GM23338 (cell line): Measurements from ENCODE around the gene DNAJC11. TPM values are rescaled to one million over a fixed set of nuclear protein-coding genes. Genes with fewer than 3 reads are reported as not detected.

Experiments used
- ATAC-seq: fragments of 200-7000 bp; cut with Tn5 transposase; 3 replicates; pipeline ENCODE4 v1.9.1; 2020
- DNase-seq: peaks from one replicate; pipeline ENCODE4 v3.0.0-alpha.2; 2015; ENCODE audit warnings: low spot score
- H2AFZ ChIP-seq: fragments of 200-600 bp; sonication (generic); 2 replicates; pipeline ENCODE4 v1.8.0; 2016; ENCODE audit warnings: antibody characterized with exemption, mild to moderate bottlenecking, moderate library complexity
- H3F3A ChIP-seq: fragments of 200-600 bp; sonication (generic); replicated peaks from 2 replicates; pipeline ENCODE4 v1.8.0; 2017; ENCODE audit warnings: antibody characterized with exemption, mixed run types, low read depth
- H3K27ac ChIP-seq: fragments of 200-600 bp; sonication (generic); 2 replicates; pipeline ENCODE4 v1.6.1; 2016; ENCODE audit warnings: low read depth
- H3K27me3 ChIP-seq: fragments of 200-600 bp; sonication (generic); 2 replicates; pipeline ENCODE4 v1.8.0; 2016; ENCODE audit warnings: mild to moderate bottlenecking, mixed run types, moderate library complexity; ENCODE audit not compliant: insufficient read depth
- H3K36me3 ChIP-seq: fragments of 200-600 bp; sonication (generic); 2 replicates; pipeline ENCODE4 v1.8.0; 2016; ENCODE audit warnings: mild to moderate bottlenecking; ENCODE audit not compliant: insufficient read depth
- H3K4me1 ChIP-seq: fragments of 200-600 bp; sonication (generic); 2 replicates; pipeline ENCODE4 v1.8.0; 2016; ENCODE audit warnings: mild to moderate bottlenecking, moderate library complexity; ENCODE audit not compliant: insufficient read depth
- H3K4me2 ChIP-seq: fragments of 200-600 bp; sonication (generic); 2 replicates; pipeline ENCODE4 v1.7.1; 2017; ENCODE audit warnings: mixed run types
- H3K4me3 ChIP-seq: fragments of 200-600 bp; sonication (generic); 2 replicates; pipeline ENCODE4 v1.6.1; 2016; ENCODE audit warnings: mixed run types
- H3K79me2 ChIP-seq: fragments of 200-600 bp; sonication (generic); replicated peaks from 2 replicates; pipeline ENCODE4 v1.8.0; 2017; ENCODE audit warnings: mild to moderate bottlenecking; ENCODE audit not compliant: insufficient read depth
- H3K9me2 ChIP-seq: fragments of 200-600 bp; sonication (generic); 2 replicates; pipeline ENCODE4 v1.8.0; 2017; ENCODE audit not compliant: insufficient read depth
- H4K20me1 ChIP-seq: fragments of 200-600 bp; sonication (generic); replicated peaks from 2 replicates; pipeline ENCODE4 v1.8.0; 2017; ENCODE audit warnings: mild to moderate bottlenecking; ENCODE audit not compliant: insufficient read depth
- H3K27ac Mint-ChIP-seq: 2 replicates; pipeline ENCODE4 v1.8.0; 2020; ENCODE audit warnings: inconsistent platforms, mild to moderate bottlenecking, moderate library complexity, mixed read lengths
- H3K27me3 Mint-ChIP-seq: 3 replicates; pipeline ENCODE4 v1.8.0; 2022; ENCODE audit warnings: low read depth, mild to moderate bottlenecking, moderate library complexity, mixed read lengths, inconsistent platforms; ENCODE audit not compliant: insufficient read depth, poor library complexity
- H3K36me3 Mint-ChIP-seq: 3 replicates; pipeline ENCODE4 v1.8.0; 2021; ENCODE audit warnings: low read depth, mild to moderate bottlenecking, inconsistent platforms, moderate library complexity, mixed read lengths
- H3K4me1 Mint-ChIP-seq: 3 replicates; pipeline ENCODE4 v1.8.0; 2020; ENCODE audit warnings: mild to moderate bottlenecking, inconsistent platforms, mixed read lengths
- H3K4me3 Mint-ChIP-seq: 3 replicates; pipeline ENCODE4 v1.8.0; 2021; ENCODE audit warnings: moderate library complexity, mild to moderate bottlenecking, inconsistent platforms, mixed read lengths
- H3K9me3 Mint-ChIP-seq: 3 replicates; pipeline ENCODE4 v1.8.0; 2020; ENCODE audit warnings: moderate library complexity, mild to moderate bottlenecking, inconsistent platforms, mixed read lengths
- JUNB ChIP-seq: IDR thresholded peaks from one replicate; pipeline ENCODE4 v1.6.1; 2016; ENCODE audit warnings: antibody characterized with exemption; ENCODE audit not compliant: unreplicated experiment
- NANOG ChIP-seq: IDR thresholded peaks from 2 replicates; pipeline ENCODE4 v1.6.1; 2016; ENCODE audit warnings: antibody characterized with exemption, borderline replicate concordance
- STAT1 ChIP-seq: IDR thresholded peaks from one replicate; pipeline ENCODE4 v1.6.1; 2016; ENCODE audit warnings: antibody characterized with exemption; ENCODE audit not compliant: unreplicated experiment
- polyA plus RNA-seq: library from polyadenylated mRNA; unstranded; fragments of >200 nt; fragmentation: Nextera tagmentation; extraction: Ambion mirVana; gene quantifications from 2 replicates; pipeline ENCODE4 v1.2.1, GENCODE V29; 2016
- total RNA-seq: library from RNA; depleted of rRNA; stranded (reverse); fragments of >200 nt; shearing (Covaris generic); gene quantifications from 2 replicates; pipeline ENCODE4 v1.2.3, GENCODE V29; 2014
- TF ChIP-seq, protein P1 (sequence below): fragments of 250-450 bp; sonication (Bioruptor Pico); IDR thresholded peaks from 2 replicates; pipeline ENCODE4 v1.5.0; 2020; ENCODE audit warnings: mild to moderate bottlenecking, moderate library complexity

Gene DNAJC11
- total and polyA plus RNA-seq, 2 experiments from 2014 or later = 48.4 to 67.2 TPM

DNA sequence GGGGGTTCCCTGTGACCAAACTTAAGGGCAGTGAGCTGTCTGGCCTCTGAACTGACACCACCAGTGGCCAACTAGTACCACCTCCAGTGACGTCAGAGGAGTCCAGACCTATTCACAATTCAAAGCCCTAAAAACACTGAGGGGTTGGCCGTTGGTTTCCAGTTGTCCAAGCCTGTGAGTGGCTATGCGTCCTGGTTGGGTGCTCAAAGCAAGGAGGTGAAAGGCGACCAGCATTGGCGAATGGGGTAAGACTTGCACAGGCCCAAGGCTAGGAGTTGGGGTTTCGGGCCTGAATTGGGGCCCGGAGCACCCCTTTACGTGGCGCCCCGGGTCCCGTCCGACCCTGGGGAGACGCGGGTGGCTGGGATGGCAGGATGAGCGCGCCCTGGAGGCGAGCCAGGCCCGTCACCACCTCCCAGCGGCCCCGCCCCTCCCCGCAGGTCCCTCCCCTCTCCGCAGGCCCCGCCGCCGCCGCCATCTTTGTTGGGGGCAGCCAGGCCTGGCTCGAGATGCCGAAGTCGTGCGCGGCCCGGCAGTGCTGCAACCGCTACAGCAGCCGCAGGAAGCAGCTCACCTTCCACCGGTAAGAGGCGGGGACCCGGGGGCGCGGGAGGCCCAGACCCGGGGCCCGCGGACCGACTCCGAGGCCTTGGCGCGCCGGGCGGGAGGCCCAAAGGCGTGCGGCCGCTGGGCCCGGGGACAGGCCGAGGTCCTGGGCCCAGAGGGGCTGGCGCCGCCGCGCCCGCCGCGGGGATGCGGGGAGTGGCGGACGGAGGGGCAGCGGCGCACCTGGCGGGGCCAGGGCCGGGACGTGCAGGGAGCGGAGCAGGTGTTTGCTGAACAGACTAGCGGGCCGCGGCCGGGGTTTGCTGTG, 76.7 kb downstream of the DNAJC11 start, which contains the start of gene THAP3 (continued):
- TF ChIP-seq, protein P1, sequence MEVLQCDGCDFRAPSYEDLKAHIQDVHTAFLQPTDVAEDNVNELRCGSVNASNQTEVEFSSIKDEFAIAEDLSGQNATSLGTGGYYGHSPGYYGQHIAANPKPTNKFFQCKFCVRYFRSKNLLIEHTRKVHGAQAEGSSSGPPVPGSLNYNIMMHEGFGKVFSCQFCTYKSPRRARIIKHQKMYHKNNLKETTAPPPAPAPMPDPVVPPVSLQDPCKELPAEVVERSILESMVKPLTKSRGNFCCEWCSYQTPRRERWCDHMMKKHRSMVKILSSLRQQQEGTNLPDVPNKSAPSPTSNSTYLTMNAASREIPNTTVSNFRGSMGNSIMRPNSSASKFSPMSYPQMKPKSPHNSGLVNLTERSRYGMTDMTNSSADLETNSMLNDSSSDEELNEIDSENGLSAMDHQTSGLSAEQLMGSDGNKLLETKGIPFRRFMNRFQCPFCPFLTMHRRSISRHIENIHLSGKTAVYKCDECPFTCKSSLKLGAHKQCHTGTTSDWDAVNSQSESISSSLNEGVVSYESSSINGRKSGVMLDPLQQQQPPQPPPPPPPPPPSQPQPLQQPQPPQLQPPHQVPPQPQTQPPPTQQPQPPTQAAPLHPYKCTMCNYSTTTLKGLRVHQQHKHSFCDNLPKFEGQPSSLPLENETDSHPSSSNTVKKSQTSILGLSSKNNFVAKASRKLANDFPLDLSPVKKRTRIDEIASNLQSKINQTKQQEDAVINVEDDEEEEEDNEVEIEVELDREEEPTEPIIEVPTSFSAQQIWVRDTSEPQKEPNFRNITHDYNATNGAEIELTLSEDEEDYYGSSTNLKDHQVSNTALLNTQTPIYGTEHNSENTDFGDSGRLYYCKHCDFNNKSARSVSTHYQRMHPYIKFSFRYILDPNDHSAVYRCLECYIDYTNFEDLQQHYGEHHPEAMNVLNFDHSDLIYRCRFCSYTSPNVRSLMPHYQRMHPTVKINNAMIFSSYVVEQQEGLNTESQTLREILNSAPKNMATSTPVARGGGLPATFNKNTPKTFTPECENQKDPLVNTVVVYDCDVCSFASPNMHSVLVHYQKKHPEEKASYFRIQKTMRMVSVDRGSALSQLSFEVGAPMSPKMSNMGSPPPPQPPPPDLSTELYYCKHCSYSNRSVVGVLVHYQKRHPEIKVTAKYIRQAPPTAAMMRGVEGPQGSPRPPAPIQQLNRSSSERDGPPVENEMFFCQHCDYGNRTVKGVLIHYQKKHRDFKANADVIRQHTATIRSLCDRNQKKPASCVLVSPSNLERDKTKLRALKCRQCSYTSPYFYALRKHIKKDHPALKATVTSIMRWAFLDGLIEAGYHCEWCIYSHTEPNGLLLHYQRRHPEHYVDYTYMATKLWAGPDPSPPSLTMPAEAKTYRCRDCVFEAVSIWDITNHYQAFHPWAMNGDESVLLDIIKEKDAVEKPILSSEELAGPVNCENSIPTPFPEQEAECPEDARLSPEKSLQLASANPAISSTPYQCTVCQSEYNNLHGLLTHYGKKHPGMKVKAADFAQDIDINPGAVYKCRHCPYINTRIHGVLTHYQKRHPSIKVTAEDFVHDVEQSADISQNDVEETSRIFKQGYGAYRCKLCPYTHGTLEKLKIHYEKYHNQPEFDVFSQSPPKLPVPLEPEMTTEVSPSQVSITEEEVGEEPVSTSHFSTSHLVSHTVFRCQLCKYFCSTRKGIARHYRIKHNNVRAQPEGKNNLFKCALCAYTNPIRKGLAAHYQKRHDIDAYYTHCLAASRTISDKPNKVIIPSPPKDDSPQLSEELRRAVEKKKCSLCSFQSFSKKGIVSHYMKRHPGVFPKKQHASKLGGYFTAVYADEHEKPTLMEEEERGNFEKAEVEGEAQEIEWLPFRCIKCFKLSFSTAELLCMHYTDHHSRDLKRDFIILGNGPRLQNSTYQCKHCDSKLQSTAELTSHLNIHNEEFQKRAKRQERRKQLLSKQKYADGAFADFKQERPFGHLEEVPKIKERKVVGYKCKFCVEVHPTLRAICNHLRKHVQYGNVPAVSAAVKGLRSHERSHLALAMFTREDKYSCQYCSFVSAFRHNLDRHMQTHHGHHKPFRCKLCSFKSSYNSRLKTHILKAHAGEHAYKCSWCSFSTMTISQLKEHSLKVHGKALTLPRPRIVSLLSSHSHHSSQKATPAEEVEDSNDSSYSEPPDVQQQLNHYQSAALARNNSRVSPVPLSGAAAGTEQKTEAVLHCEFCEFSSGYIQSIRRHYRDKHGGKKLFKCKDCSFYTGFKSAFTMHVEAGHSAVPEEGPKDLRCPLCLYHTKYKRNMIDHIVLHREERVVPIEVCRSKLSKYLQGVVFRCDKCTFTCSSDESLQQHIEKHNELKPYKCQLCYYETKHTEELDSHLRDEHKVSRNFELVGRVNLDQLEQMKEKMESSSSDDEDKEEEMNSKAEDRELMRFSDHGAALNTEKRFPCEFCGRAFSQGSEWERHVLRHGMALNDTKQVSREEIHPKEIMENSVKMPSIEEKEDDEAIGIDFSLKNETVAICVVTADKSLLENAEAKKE (CRISPR knock-in tag) = no peak
- TF ChIP-seq NANOG = no peak

DNA sequence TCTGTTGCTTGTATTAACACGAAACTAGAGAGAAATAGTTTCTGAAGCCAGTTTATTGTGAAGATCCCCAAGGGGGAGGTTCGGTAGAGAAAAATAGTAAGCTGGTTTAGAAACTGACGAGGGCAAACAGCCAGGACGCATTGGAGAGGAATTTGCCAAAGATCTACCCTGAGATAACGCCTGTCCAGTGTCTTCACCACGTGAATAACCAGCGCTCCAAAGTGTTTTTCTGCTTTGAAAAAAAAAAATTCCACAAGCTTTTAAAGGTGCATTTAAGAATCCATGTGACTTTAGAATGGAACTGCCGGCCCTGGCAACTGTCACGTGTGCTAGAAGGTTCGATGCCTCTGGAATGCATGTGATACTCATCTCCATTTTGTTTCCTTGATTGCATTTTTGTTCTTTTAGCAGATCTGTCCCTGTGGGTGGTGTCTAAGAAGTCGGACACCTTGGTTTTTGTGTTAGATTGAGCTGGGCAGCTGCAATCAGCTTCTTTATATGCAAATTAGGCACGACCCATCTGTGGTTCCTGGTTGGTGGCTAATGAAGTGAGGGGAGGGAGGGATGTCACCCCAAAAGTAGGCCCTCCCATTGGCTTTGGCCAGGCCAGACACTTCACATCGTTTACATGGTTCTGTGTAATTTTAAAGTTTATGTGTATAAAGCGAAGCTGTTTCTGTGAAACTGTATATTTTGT, 78.2 kb downstream of the DNAJC11 start:
- Histone ChIP-seq H3K27ac (peak overlapping the region; percentile 88), H3K9me2 (no peaks in the 10 kb centered on the region), H3K36me3 (peaks cover 21% of the 10 kb centered on the region), H3F3A (peaks cover 34% of the 10 kb centered on the region), H3K4me2 (no peak overlapping the region), H3K4me1 (peaks cover 10% of the 10 kb centered on the region), H4K20me1 (peaks cover 55% of the 10 kb centered on the region), H2AFZ (no peak overlapping the region), H3K79me2 (peaks cover 72% of the 10 kb centered on the region), H3K4me3 (no peak overlapping the region), H3K27me3 (no peaks in the 10 kb centered on the region)
- DNase-seq (no peak), ATAC-seq (no peak)
- H3K36me3 Mint-ChIP-seq = peaks cover 57% of the 10 kb centered on the region
- no peaks in the 10 kb centered on the region for H3K9me3 Mint-ChIP-seq
- TF ChIP-seq STAT1 (no peak), JUNB (no peak)
- TF ChIP-seq, protein P1 (CRISPR knock-in tag) = no peak
- no peak overlapping the region; the same call in 2 of the 3 replicates for H3K4me3 Mint-ChIP-seq
- H3K4me1 Mint-ChIP-seq = peaks cover 20% of the 10 kb centered on the region
- H3K27me3 Mint-ChIP-seq = peaks cover 15% of the 10 kb centered on the region
- H3K27ac Mint-ChIP-seq = no peak overlapping the region
